ENCODE data around the gene CARD11. TPM values are rescaled to one million over a fixed set of nuclear protein-coding genes. Genes with fewer than 3 reads are reported as not detected.

Gene CARD11
- total and polyA plus RNA-seq, 2 donors (not counting 1 experiment from before 2014, with no cell fraction given), result 129 to 135 TPM

- H3K27ac ChIP-seq (ENCODE audit: low read length in 2 of 2), result no peak overlapping the region
- H3K4me2 ChIP-seq (replicated peaks; ENCODE audit: low read depth, low read length, poor library complexity, severe bottlenecking), result no peak overlapping the region
- H3K27me3 Mint-ChIP-seq, result no peaks in the 10 kb centered on the region
- peaks cover 9% of the 10 kb centered on the region for H3K9me3 Mint-ChIP-seq (ENCODE audit: insufficient read depth)
- ChIA-PET CTCF (no interaction called here), POLR2A (no interaction called here)
- H3K27ac Mint-ChIP-seq, result peak overlapping the region; percentile 21
- H3K4me3 Mint-ChIP-seq, result no peak overlapping the region
- H3K9ac ChIP-seq (ENCODE audit: low read length), result no peak overlapping the region
- WGBS (ENCODE audit: insufficient coverage), result 96% methylated on average over 4 of the region's 7 CpGs
- H3K9me3 ChIP-seq (ENCODE audit: control extremely low read depth in 1 of 3, control insufficient read depth in 2 of 3, insufficient read depth in 1 of 3, low read length in 2 of 3), result peaks cover 3 to 35% (median 14%) of the 10 kb centered on the region in 3 donors
- peaks cover 80% of the 10 kb centered on the region for H3K79me2 ChIP-seq (ENCODE audit: control insufficient read depth, insufficient read depth, low read length)
- no peak for TF ChIP-seq EZH2 (IDR thresholded peaks at IDR 0.05; ENCODE audit: borderline replicate concordance, insufficient read depth, low read depth, low read length, poor library complexity, severe bottlenecking)
- TF ChIP-seq, protein P1, sequence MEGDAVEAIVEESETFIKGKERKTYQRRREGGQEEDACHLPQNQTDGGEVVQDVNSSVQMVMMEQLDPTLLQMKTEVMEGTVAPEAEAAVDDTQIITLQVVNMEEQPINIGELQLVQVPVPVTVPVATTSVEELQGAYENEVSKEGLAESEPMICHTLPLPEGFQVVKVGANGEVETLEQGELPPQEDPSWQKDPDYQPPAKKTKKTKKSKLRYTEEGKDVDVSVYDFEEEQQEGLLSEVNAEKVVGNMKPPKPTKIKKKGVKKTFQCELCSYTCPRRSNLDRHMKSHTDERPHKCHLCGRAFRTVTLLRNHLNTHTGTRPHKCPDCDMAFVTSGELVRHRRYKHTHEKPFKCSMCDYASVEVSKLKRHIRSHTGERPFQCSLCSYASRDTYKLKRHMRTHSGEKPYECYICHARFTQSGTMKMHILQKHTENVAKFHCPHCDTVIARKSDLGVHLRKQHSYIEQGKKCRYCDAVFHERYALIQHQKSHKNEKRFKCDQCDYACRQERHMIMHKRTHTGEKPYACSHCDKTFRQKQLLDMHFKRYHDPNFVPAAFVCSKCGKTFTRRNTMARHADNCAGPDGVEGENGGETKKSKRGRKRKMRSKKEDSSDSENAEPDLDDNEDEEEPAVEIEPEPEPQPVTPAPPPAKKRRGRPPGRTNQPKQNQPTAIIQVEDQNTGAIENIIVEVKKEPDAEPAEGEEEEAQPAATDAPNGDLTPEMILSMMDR (IDR thresholded peaks at IDR 0.05), result no peak
- H2AFZ ChIP-seq (ENCODE audit: insufficient read depth, low read depth, low read length, poor library complexity, severe bottlenecking), result no peak overlapping the region
- peaks cover 32% of the 10 kb centered on the region for H3K4me1 Mint-ChIP-seq
- peaks cover 0 to 23% of the 10 kb centered on the region in 2 experiments for H3K36me3 ChIP-seq (replicated peaks in 1 of 2; ENCODE audit: control extremely low read depth in 1 of 2, control insufficient read depth in 1 of 2, extremely low read depth in 1 of 2, insufficient read depth in 2 of 2, low read length in 1 of 2)
- peaks cover 31% of the 10 kb centered on the region for H4K20me1 ChIP-seq (ENCODE audit: control insufficient read depth, insufficient read depth, low read length, poor library complexity, severe bottlenecking)
- H3K27me3 ChIP-seq (replicated peaks in 1 of 4; ENCODE audit: control extremely low read depth in 1 of 4, control insufficient read depth in 3 of 4, insufficient read depth in 4 of 4, low read length in 3 of 4), result no peaks in the 10 kb centered on the region
- ATAC-seq (ENCODE audit: low read depth), result no peak
- peaks cover 22 to 25% of the 10 kb centered on the region in 2 donors for H3K4me1 ChIP-seq (ENCODE audit: control insufficient read depth in 2 of 2, insufficient read depth in 2 of 2, low read length in 2 of 2)
- H3K4me3 ChIP-seq (ENCODE audit: control extremely low read depth in 1 of 5, extremely low read depth in 1 of 5, insufficient read depth in 1 of 5, low read depth in 2 of 5, low read length in 4 of 5), result no peak overlapping the region
- DNase-seq, result no peak
- intact Hi-C loops (cut with micrococcal nuclease), result no loop called here
These were observed 76.0 kb downstream of the CARD11 start for GRCh38 chr7:2967705-2968104.

DNA sequence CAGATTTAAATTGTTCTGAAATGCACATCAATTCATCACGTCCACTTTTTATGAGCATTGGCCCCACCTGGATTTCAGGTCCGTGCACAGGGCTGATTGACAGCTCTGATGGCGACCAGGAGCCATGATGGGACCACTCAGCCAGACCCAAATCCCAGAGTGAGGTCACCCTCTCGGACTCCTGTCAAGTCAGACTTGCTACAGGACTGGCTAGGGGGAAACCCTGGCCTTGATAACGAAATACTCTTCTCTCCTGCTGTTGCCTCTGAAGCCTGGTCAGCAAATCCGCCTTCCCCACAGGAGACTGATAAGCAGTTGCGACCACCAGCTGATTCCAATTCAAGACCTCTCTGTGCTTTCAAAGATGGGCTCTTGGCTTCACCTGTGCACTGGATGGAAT lies 76.4 kb downstream of the CARD11 start:
- Mint-ChIP-seq H3K9me3 (ENCODE audit: insufficient read depth) (peaks cover 9% of the 10 kb centered on the region), H3K27me3 (no peaks in the 10 kb centered on the region), H3K4me3 (no peak overlapping the region), H3K4me1 (peaks cover 31% of the 10 kb centered on the region), H3K27ac (peak overlapping the region; percentile 21)
- WGBS (ENCODE audit: insufficient coverage), result 97% methylated on average over 7 of the region's 7 CpGs
- CTCF ChIA-PET, result no interaction called here
- ATAC-seq (ENCODE audit: low read depth), result no peak
- intact Hi-C loops (cut with micrococcal nuclease), result no loop called here
- Histone ChIP-seq H3K4me2 (replicated peaks; ENCODE audit: low read depth, low read length, poor library complexity, severe bottlenecking) (no peak overlapping the region), H4K20me1 (ENCODE audit: control insufficient read depth, insufficient read depth, low read length, poor library complexity, severe bottlenecking) (peaks cover 30% of the 10 kb centered on the region), H3K4me1 (ENCODE audit: control insufficient read depth in 2 of 2, insufficient read depth in 2 of 2, low read length in 2 of 2) (peaks cover 17 to 20% of the 10 kb centered on the region in 2 donors), H3K36me3 (replicated peaks in 1 of 2; ENCODE audit: control extremely low read depth in 1 of 2, control insufficient read depth in 1 of 2, extremely low read depth in 1 of 2, insufficient read depth in 2 of 2, low read length in 1 of 2) (peaks cover 0 to 23% of the 10 kb centered on the region in 2 experiments), H3K27ac (ENCODE audit: low read length in 2 of 2) (no peak overlapping the region), H3K79me2 (ENCODE audit: control insufficient read depth, insufficient read depth, low read length) (peaks cover 77% of the 10 kb centered on the region), H3K27me3 (replicated peaks in 1 of 4; ENCODE audit: control extremely low read depth in 1 of 4, control insufficient read depth in 3 of 4, insufficient read depth in 4 of 4, low read length in 3 of 4) (no peaks in the 10 kb centered on the region), H3K4me3 (ENCODE audit: control extremely low read depth in 1 of 5, extremely low read depth in 1 of 5, insufficient read depth in 1 of 5, low read depth in 2 of 5, low read length in 4 of 5) (no peak overlapping the region), H3K9ac (ENCODE audit: low read length) (no peak overlapping the region), H2AFZ (ENCODE audit: insufficient read depth, low read depth, low read length, poor library complexity, severe bottlenecking) (no peak overlapping the region), H3K9me3 (ENCODE audit: control extremely low read depth in 1 of 3, control insufficient read depth in 2 of 3, insufficient read depth in 1 of 3, low read length in 2 of 3) (peaks cover 3 to 35% (median 14%) of the 10 kb centered on the region in 3 donors)
- DNase-seq, result no peak
- TF ChIP-seq, protein P1 (IDR thresholded peaks at IDR 0.05), result no peak
- TF ChIP-seq EZH2 (IDR thresholded peaks at IDR 0.05; ENCODE audit: borderline replicate concordance, insufficient read depth, low read depth, low read length, poor library complexity, severe bottlenecking), result no peak
- POLR2A ChIA-PET, result no interaction called here
